Gastrocnemius medialis (tissue), 4 donors: ENCODE measurements around the gene PCDHB10.
"Not testable (repeated sequence)": the region's sequence is repeated elsewhere in the genome, so short reads cannot be mapped to it uniquely, and the experiment has no call there.

ENCODE experiments used
- POLR2A ChIP-seq, 2 donors: fragments of 450-650 bp; IDR thresholded peaks; one replicate each; pipeline ENCODE4 v1.6.1; 2017; ENCODE audit warnings: antibody characterized with exemption in 2 of 2, mild to moderate bottlenecking in 2 of 2, moderate library complexity in 2 of 2
- TF ChIP-seq, protein P1 (sequence below), 5 experiments: fragments of 450-650 bp in 3 of 5; fragments of 200-600 bp in 2 of 5; sonication (generic) in 2 of 5; IDR thresholded peaks in 4 of 5; conservative IDR thresholded peaks in 1 of 5; 1 replicate in 4 of 5; 2 replicates in 1 of 5; pipeline ENCODE4 v1.5.1; 2016 to 2019; ENCODE audit warnings: antibody characterized with exemption in 5 of 5, mild to moderate bottlenecking in 3 of 5, moderate library complexity in 3 of 5

DNA sequence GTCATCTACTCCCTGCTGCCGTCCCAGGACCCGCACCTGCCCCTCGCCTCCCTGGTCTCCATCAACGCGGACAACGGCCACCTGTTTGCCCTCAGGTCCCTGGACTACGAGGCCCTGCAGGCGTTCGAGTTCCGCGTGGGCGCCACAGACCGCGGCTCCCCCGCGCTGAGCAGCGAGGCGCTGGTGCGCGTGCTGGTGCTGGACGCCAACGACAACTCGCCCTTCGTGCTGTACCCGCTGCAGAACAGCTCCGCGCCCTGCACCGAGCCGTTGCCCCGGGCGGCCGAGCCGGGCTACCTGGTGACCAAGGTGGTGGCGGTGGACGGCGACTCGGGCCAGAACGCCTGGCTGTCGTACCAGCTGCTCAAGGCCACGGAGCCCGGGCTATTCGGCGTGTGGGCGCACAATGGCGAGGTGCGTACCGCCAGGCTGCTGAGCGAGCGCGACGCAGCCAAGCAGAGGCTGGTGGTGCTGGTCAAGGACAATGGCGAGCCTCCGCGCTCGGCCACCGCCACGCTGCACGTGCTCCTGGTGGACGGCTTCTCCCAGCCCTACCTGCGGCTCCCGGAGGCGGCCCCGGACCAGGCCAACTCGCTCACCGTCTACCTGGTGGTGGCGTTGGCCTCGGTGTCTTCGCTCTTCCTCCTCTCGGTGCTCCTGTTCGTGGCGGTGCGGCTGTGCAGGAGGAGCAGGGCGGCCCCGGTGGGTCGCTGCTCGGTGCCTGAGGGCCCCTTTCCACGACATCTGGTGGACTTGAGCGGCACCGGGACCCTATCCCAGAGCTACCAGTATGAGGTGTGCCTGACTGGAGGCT is 17.7 kb upstream of the PCDHB10 start:
- TF ChIP-seq, protein P1, sequence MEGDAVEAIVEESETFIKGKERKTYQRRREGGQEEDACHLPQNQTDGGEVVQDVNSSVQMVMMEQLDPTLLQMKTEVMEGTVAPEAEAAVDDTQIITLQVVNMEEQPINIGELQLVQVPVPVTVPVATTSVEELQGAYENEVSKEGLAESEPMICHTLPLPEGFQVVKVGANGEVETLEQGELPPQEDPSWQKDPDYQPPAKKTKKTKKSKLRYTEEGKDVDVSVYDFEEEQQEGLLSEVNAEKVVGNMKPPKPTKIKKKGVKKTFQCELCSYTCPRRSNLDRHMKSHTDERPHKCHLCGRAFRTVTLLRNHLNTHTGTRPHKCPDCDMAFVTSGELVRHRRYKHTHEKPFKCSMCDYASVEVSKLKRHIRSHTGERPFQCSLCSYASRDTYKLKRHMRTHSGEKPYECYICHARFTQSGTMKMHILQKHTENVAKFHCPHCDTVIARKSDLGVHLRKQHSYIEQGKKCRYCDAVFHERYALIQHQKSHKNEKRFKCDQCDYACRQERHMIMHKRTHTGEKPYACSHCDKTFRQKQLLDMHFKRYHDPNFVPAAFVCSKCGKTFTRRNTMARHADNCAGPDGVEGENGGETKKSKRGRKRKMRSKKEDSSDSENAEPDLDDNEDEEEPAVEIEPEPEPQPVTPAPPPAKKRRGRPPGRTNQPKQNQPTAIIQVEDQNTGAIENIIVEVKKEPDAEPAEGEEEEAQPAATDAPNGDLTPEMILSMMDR (IDR thresholded peaks at IDR 0.05 in 4 of 5, conservative IDR thresholded peaks at IDR 0.05 in 1 of 5), result not testable (repeated sequence)
- not testable (repeated sequence) for TF ChIP-seq POLR2A (IDR thresholded peaks at IDR 0.05)
